GM20000 (cell line): ENCODE data around the gene ETV3.

Source experiments
- DNase-seq: peaks from one replicate; pipeline ENCODE4 v3.0.0; 2012; ENCODE audit warnings: low spot score
- TF ChIP-seq, protein P1 (sequence below): IDR thresholded peaks from 2 replicates; pipeline ENCODE4 v1.5.1; 2012; ENCODE audit warnings: mild to moderate bottlenecking, control low read depth; ENCODE audit errors: extremely low read depth, missing control alignments

The ETV3 gene

DNA sequence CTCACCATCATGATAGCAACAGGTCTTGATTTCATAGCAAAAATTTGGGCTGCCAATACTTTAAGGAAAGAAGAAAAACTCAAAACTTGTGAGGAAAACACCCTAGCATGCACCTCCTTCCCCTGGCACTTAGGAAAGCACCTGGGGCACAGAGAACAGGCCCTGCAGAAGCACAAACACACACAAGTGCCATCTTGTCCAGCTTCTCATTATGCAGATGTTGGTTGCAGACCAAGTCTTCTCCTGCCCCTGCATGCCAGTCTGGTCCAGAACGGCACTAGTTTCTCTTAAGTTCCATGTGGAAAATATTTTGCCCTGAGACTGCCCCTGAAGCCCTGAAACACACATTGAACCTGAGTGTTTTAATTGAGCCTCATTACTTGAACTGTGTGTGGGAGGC, 6.3 kb upstream of the ETV3 start:
- TF ChIP-seq, protein P1, sequence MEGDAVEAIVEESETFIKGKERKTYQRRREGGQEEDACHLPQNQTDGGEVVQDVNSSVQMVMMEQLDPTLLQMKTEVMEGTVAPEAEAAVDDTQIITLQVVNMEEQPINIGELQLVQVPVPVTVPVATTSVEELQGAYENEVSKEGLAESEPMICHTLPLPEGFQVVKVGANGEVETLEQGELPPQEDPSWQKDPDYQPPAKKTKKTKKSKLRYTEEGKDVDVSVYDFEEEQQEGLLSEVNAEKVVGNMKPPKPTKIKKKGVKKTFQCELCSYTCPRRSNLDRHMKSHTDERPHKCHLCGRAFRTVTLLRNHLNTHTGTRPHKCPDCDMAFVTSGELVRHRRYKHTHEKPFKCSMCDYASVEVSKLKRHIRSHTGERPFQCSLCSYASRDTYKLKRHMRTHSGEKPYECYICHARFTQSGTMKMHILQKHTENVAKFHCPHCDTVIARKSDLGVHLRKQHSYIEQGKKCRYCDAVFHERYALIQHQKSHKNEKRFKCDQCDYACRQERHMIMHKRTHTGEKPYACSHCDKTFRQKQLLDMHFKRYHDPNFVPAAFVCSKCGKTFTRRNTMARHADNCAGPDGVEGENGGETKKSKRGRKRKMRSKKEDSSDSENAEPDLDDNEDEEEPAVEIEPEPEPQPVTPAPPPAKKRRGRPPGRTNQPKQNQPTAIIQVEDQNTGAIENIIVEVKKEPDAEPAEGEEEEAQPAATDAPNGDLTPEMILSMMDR = no peak
- DNase-seq = no peak

GRCh38 chr1:157142765-157143423, 4.7 kb upstream of the ETV3 start:
- TF ChIP-seq, protein P1 = no peak
- DNase-seq = no peak

- TF ChIP-seq, protein P1 = no peak
- no peak for DNase-seq
Measured at GRCh38 chr1:157142201-157142600, 4.0 kb upstream of the ETV3 start.

DNA sequence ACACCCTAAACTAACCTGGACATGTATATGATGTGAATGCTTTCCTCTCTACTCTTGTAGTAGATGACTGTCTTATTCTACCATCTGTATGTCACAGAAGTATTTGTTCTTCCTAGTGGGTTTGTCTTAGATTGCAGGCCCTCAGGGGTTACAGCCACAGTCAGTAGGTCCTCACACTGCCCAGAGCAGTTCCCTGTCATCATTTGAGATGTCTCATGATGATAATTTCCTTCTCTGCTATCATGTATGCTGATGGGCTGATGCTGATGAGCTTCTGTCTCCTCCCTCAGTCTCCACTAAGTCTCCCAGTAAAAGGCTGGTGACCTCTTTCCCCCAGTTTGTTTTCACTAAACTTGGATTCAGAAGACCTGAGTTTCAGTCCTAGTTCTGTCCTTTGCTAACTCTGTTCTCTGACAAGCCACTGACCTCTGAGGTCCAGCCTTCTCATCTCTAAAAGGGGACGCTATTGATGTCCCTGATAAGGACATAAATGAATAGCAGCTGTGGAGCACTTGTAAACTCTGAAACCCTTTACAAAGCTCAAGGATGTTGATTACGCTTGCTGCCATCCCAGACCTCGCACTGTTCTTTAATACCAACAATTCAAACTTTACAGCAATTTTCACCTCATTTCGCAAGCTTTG, 3.1 kb upstream of the ETV3 start:
- TF ChIP-seq, protein P1 = no peak
- no peak for DNase-seq

GRCh38 chr1:157140063-157140588, 1.9 kb upstream of the ETV3 start:
- no peak for DNase-seq
- TF ChIP-seq, protein P1 = no peak

- no peak for DNase-seq
Measured at GRCh38 chr1:157139052-157139715, 989 bp upstream of the ETV3 start.

More at GRCh38 chr1:157139052-157139715, 989 bp upstream of the ETV3 start:
- TF ChIP-seq, protein P1 = no peak
